IPS-18a (cell line): ENCODE results near the gene TMCO5A.
"Not testable (repeated sequence)": the region's sequence is repeated elsewhere in the genome, so short reads cannot be mapped to it uniquely, and the experiment has no call there.

Experiments used
- H3K27ac ChIP-seq: one replicate; pipeline ENCODE4 v1.5.1; 2013; ENCODE audit warnings: low read length
- H3K27me3 ChIP-seq: one replicate; pipeline ENCODE4 v1.6.1; 2013; ENCODE audit warnings: mild to moderate bottlenecking, low read length; ENCODE audit not compliant: control insufficient read depth, insufficient read depth
- H3K36me3 ChIP-seq: one replicate; pipeline ENCODE4 v1.6.1; 2013; ENCODE audit warnings: low read depth, low read length; ENCODE audit not compliant: control insufficient read depth
- H3K4me1 ChIP-seq: one replicate; pipeline ENCODE4 v1.6.1; 2013; ENCODE audit warnings: low read depth, low read length; ENCODE audit not compliant: control insufficient read depth
- H3K4me3 ChIP-seq: one replicate; pipeline ENCODE4 v1.5.1; 2013; ENCODE audit warnings: low read length
- H3K9ac ChIP-seq: one replicate; pipeline ENCODE4 v1.6.1; 2013; ENCODE audit warnings: mild to moderate bottlenecking, low read length, moderate library complexity
- H3K9me3 ChIP-seq: one replicate; pipeline ENCODE4 v1.6.1; 2013; ENCODE audit warnings: low read depth, low read length; ENCODE audit not compliant: control insufficient read depth

The TMCO5A gene

GRCh38 chr15:37926136-37926535 lies 8.3 kb upstream of the TMCO5A start:
- no peaks in the 10 kb centered on the region for H3K9me3 ChIP-seq
- no peaks in the 10 kb centered on the region for H3K27me3 ChIP-seq
- H3K36me3 ChIP-seq = no peaks in the 10 kb centered on the region
- H3K9ac ChIP-seq = no peak overlapping the region
- no peaks in the 10 kb centered on the region for H3K4me1 ChIP-seq
- no peak overlapping the region for H3K4me3 ChIP-seq
- H3K27ac ChIP-seq = no peak overlapping the region

- H3K9me3 ChIP-seq = no peaks in the 10 kb centered on the region
- no peaks in the 10 kb centered on the region for H3K36me3 ChIP-seq
- no peak overlapping the region for H3K27ac ChIP-seq
- H3K4me3 ChIP-seq = no peak overlapping the region
- no peak overlapping the region for H3K9ac ChIP-seq
- no peaks in the 10 kb centered on the region for H3K27me3 ChIP-seq
- H3K4me1 ChIP-seq = no peaks in the 10 kb centered on the region
Observed at GRCh38 chr15:37929238-37929637, 5.2 kb upstream of the TMCO5A start.

- H3K36me3 ChIP-seq = no peaks in the 10 kb centered on the region
- no peak overlapping the region for H3K9ac ChIP-seq
- no peaks in the 10 kb centered on the region for H3K9me3 ChIP-seq
- no peaks in the 10 kb centered on the region for H3K27me3 ChIP-seq
- no peaks in the 10 kb centered on the region for H3K4me1 ChIP-seq
- no peak overlapping the region for H3K4me3 ChIP-seq
- H3K27ac ChIP-seq = no peak overlapping the region
Observed at GRCh38 chr15:37931321-37931720, 3.1 kb upstream of the TMCO5A start.

- H3K27ac ChIP-seq = no peak overlapping the region
Observed at GRCh38 chr15:37931868-37932267, 2.6 kb upstream of the TMCO5A start.

GRCh38 chr15:37932549-37932948 lies 1.9 kb upstream of the TMCO5A start:
- Histone ChIP-seq H3K27me3 (no peaks in the 10 kb centered on the region), H3K4me3 (no peak overlapping the region), H3K9ac (no peak overlapping the region), H3K27ac (no peak overlapping the region), H3K4me1 (no peaks in the 10 kb centered on the region), H3K9me3 (no peaks in the 10 kb centered on the region), H3K36me3 (no peaks in the 10 kb centered on the region)

More at GRCh38 chr15:37931868-37932267, 2.6 kb upstream of the TMCO5A start:
- Histone ChIP-seq H3K9ac (no peak overlapping the region), H3K36me3 (no peaks in the 10 kb centered on the region), H3K4me1 (no peaks in the 10 kb centered on the region), H3K4me3 (no peak overlapping the region), H3K27me3 (no peaks in the 10 kb centered on the region), H3K9me3 (no peaks in the 10 kb centered on the region)

- Histone ChIP-seq H3K9me3 (no peaks in the 10 kb centered on the region), H3K4me3 (no peak overlapping the region), H3K27me3 (no peaks in the 10 kb centered on the region), H3K36me3 (no peaks in the 10 kb centered on the region), H3K27ac (no peak overlapping the region), H3K9ac (no peak overlapping the region), H3K4me1 (no peaks in the 10 kb centered on the region)
Observed at GRCh38 chr15:37933666-37934065, 774 bp upstream of the TMCO5A start.

- H3K4me1 ChIP-seq = no peaks in the 10 kb centered on the region
- H3K27me3 ChIP-seq = no peaks in the 10 kb centered on the region
- no peaks in the 10 kb centered on the region for H3K9me3 ChIP-seq
- no peak overlapping the region for H3K27ac ChIP-seq
- H3K4me3 ChIP-seq = no peak overlapping the region
- no peaks in the 10 kb centered on the region for H3K36me3 ChIP-seq
- H3K9ac ChIP-seq = no peak overlapping the region
Observed at GRCh38 chr15:37940876-37941275, 6.4 kb downstream of the TMCO5A start.

GRCh38 chr15:37941779-37942178 lies 7.3 kb downstream of the TMCO5A start:
- no peak overlapping the region for H3K9ac ChIP-seq
- H3K27me3 ChIP-seq = no peaks in the 10 kb centered on the region
- no peaks in the 10 kb centered on the region for H3K36me3 ChIP-seq
- H3K27ac ChIP-seq = no peak overlapping the region
- no peaks in the 10 kb centered on the region for H3K4me1 ChIP-seq
- no peak overlapping the region for H3K4me3 ChIP-seq
- no peaks in the 10 kb centered on the region for H3K9me3 ChIP-seq

- no peaks in the 10 kb centered on the region for H3K9me3 ChIP-seq
- no peak overlapping the region for H3K9ac ChIP-seq
- H3K4me3 ChIP-seq = no peak overlapping the region
- no peaks in the 10 kb centered on the region for H3K27me3 ChIP-seq
- H3K27ac ChIP-seq = no peak overlapping the region
- H3K4me1 ChIP-seq = no peaks in the 10 kb centered on the region
- no peaks in the 10 kb centered on the region for H3K36me3 ChIP-seq
Observed at GRCh38 chr15:37951999-37952398, 17.6 kb downstream of the TMCO5A start.

- H3K27ac ChIP-seq, H3K36me3 ChIP-seq: not testable (repeated sequence)
Observed at GRCh38 chr15:37960742-37961141, 26.3 kb downstream of the TMCO5A start.

GRCh38 chr15:37967788-37968187 lies 33.3 kb downstream of the TMCO5A start:
- H3K9ac ChIP-seq = no peak overlapping the region
- no peaks in the 10 kb centered on the region for H3K9me3 ChIP-seq
- H3K36me3 ChIP-seq = no peaks in the 10 kb centered on the region
- H3K4me1 ChIP-seq = no peaks in the 10 kb centered on the region
- H3K27me3 ChIP-seq = no peaks in the 10 kb centered on the region
- no peak overlapping the region for H3K27ac ChIP-seq
- no peak overlapping the region for H3K4me3 ChIP-seq

More at GRCh38 chr15:37960742-37961141, 26.3 kb downstream of the TMCO5A start:
- not testable (repeated sequence) for H3K4me3 ChIP-seq, H3K4me1 ChIP-seq, H3K9ac ChIP-seq, H3K9me3 ChIP-seq, H3K27me3 ChIP-seq

GRCh38 chr15:37973856-37974255 lies 39.4 kb downstream of the TMCO5A start:
- Histone ChIP-seq H3K4me1 (no peaks in the 10 kb centered on the region), H3K36me3 (no peaks in the 10 kb centered on the region), H3K9ac (no peak overlapping the region), H3K27me3 (no peaks in the 10 kb centered on the region), H3K9me3 (no peaks in the 10 kb centered on the region), H3K4me3 (no peak overlapping the region), H3K27ac (no peak overlapping the region)
